Duodenal mucosa (tissue), 2 donors: ENCODE results near the gene CERK.
"Not testable (repeated sequence)": the region's sequence is repeated elsewhere in the genome, so short reads cannot be mapped to it uniquely, and the experiment has no call there.

Experiments used
- H3K27ac ChIP-seq: one replicate; pipeline ENCODE4 v1.7.0; 2013; ENCODE audit warnings: low read depth, low read length
- H3K27me3 ChIP-seq, 2 donors: one replicate each; pipeline ENCODE4 v1.7.0; 2013; ENCODE audit warnings: low read length in 2 of 2, control low read depth in 1 of 2; ENCODE audit not compliant: insufficient read depth in 2 of 2, control insufficient read depth in 1 of 2
- H3K36me3 ChIP-seq, 2 donors: one replicate each; pipeline ENCODE4 v1.7.0; 2013; ENCODE audit warnings: low read length in 2 of 2, control low read depth in 1 of 2; ENCODE audit not compliant: insufficient read depth in 2 of 2, control insufficient read depth in 1 of 2
- H3K4me1 ChIP-seq, 2 donors: one replicate each; pipeline ENCODE4 v1.7.0; 2013; ENCODE audit warnings: low read length in 2 of 2, control low read depth in 1 of 2; ENCODE audit not compliant: insufficient read depth in 2 of 2, control insufficient read depth in 1 of 2
- H3K4me3 ChIP-seq, 2 donors: one replicate each; pipeline ENCODE4 v1.7.0; 2013; ENCODE audit warnings: low read length in 2 of 2, low read depth in 1 of 2
- H3K9ac ChIP-seq, 2 donors: one replicate each; pipeline ENCODE4 v1.7.0; 2013; ENCODE audit warnings: low read length in 2 of 2, low read depth in 1 of 2
- H3K9me3 ChIP-seq, 2 donors: one replicate each; pipeline ENCODE4 v1.7.0; 2013; ENCODE audit warnings: low read length in 2 of 2, control low read depth in 1 of 2; ENCODE audit not compliant: control insufficient read depth in 1 of 2

The CERK gene

GRCh38 chr22:46640293-46641055 lies 97.6 kb downstream of the CERK start:
- Histone ChIP-seq H3K9ac (no peak overlapping the region), H3K27me3 (no peaks in the 10 kb centered on the region), H3K36me3 (peaks cover 4 to 28% of the 10 kb centered on the region in 2 donors), H3K9me3 (no peaks in the 10 kb centered on the region), H3K4me1 (peaks cover 23 to 31% of the 10 kb centered on the region in 2 donors), H3K27ac (no peak overlapping the region), H3K4me3 (no peak overlapping the region)

- Histone ChIP-seq H3K27me3 (no peaks in the 10 kb centered on the region), H3K4me3 (no peak overlapping the region), H3K36me3 (peaks cover 4 to 28% of the 10 kb centered on the region in 2 donors), H3K9ac (no peak overlapping the region), H3K27ac (no peak overlapping the region), H3K4me1 (peaks cover 20 to 25% of the 10 kb centered on the region in 2 donors), H3K9me3 (no peaks in the 10 kb centered on the region)
Measured at GRCh38 chr22:46639843-46640242, 98.2 kb downstream of the CERK start.

GRCh38 chr22:46638601-46639431 lies 99.2 kb downstream of the CERK start:
- no peak overlapping the region for H3K9ac ChIP-seq
- no peak overlapping the region for H3K4me3 ChIP-seq
- H3K9me3 ChIP-seq: no peaks in the 10 kb centered on the region
- H3K4me1 ChIP-seq: peaks cover 20 to 32% of the 10 kb centered on the region in 2 donors
- no peaks in the 10 kb centered on the region for H3K27me3 ChIP-seq
- no peak overlapping the region for H3K27ac ChIP-seq
- H3K36me3 ChIP-seq: peaks cover 4 to 28% of the 10 kb centered on the region in 2 donors

- H3K9me3 ChIP-seq: no peaks in the 10 kb centered on the region
- peaks cover 4 to 31% of the 10 kb centered on the region in 2 donors for H3K36me3 ChIP-seq
- H3K27ac ChIP-seq: no peak overlapping the region
- no peaks in the 10 kb centered on the region for H3K27me3 ChIP-seq
- H3K4me3 ChIP-seq: no peak overlapping the region
- peaks cover 20 to 33% of the 10 kb centered on the region in 2 donors for H3K4me1 ChIP-seq
- H3K9ac ChIP-seq: no peak overlapping the region
Measured at GRCh38 chr22:46637711-46638600, 100.1 kb downstream of the CERK start.

- peaks cover 19 to 29% of the 10 kb centered on the region in 2 donors for H3K4me1 ChIP-seq
- no peak overlapping the region for H3K4me3 ChIP-seq
- H3K9ac ChIP-seq: no peak overlapping the region
- H3K9me3 ChIP-seq: no peaks in the 10 kb centered on the region
- H3K27me3 ChIP-seq: no peaks in the 10 kb centered on the region
- H3K36me3 ChIP-seq: peaks cover 4 to 28% of the 10 kb centered on the region in 2 donors
- no peak overlapping the region for H3K27ac ChIP-seq
Measured at GRCh38 chr22:46636221-46637002, 101.6 kb downstream of the CERK start.

GRCh38 chr22:46635756-46636155 lies 102.3 kb downstream of the CERK start:
- Histone ChIP-seq H3K4me1 (peaks cover 17 to 29% of the 10 kb centered on the region in 2 donors), H3K9me3 (no peaks in the 10 kb centered on the region), H3K36me3 (peaks cover 4 to 30% of the 10 kb centered on the region in 2 donors), H3K27me3 (no peaks in the 10 kb centered on the region), H3K9ac (no peak overlapping the region), H3K27ac (no peak overlapping the region), H3K4me3 (no peak overlapping the region)

- not testable (repeated sequence) for H3K4me3 ChIP-seq, H3K27me3 ChIP-seq, H3K27ac ChIP-seq, H3K9ac ChIP-seq, H3K9me3 ChIP-seq
- Histone ChIP-seq H3K36me3 (peaks cover 4 to 34% of the 10 kb centered on the region in 2 donors), H3K4me1 (peaks cover 17 to 29% of the 10 kb centered on the region in 2 donors)
Measured at GRCh38 chr22:46634973-46635685, 102.9 kb downstream of the CERK start.
